ENCODE data around the gene GPR55. TPM values are rescaled to one million over a fixed set of nuclear protein-coding genes. Genes with fewer than 3 reads are reported as not detected.

Gene GPR55
- total RNA-seq, 1 donor from 2014 or later = not detected

DNA sequence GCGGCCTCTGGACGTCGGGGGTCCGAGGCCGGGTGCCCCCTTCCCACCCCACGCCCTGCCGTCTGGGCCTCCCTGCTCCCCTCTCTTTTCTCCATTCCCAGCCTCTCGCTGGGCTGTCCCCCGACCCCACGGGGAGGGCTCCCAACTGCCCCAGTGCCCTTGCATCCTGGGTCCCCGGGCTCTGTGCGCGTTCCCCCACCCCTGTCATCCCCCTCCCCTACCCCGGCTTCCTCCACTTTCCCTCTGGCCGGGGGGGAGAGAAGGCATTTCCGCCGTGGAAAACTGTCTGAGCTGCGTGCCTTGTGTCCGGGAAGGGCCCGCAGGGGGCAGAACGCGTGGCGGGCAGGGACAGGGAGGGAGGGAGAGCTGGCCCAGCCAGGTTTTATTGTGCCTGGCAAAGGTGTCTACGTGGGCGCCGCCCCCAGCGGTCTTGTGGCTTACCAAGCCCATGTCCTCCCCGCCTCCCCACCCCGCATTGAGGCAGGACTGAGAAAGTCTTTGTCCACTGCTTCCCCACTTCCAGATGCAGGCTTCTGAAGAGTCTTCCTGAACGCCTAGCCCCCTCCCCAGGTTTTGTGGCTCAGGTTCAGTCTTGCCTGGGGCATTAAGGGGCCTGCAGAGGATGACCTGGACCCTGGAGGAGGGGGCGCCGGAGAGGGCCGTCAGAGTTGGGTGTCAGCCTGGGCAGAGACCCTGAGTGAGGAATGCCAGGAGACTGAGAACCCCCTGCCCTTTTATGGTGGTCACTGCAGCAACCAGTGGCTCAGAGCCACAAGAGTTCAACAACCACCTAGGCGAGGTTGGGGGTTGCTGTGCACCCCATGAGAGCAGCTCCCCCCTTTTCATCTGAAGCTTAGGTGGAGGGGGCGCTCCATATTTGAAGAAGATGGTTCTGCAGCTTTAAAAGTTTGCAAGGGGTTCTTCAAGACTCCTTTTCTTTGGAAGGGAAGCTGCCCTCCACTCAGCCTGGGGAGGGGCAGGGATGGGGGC, 59.0 kb downstream of the GPR55 start:
- peak; percentile 6 for ATAC-seq (ENCODE audit: poor library complexity)
- peak; percentile 57 for DNase-seq
- intact Hi-C loops (cut with DNase I) = no loop called here

DNA sequence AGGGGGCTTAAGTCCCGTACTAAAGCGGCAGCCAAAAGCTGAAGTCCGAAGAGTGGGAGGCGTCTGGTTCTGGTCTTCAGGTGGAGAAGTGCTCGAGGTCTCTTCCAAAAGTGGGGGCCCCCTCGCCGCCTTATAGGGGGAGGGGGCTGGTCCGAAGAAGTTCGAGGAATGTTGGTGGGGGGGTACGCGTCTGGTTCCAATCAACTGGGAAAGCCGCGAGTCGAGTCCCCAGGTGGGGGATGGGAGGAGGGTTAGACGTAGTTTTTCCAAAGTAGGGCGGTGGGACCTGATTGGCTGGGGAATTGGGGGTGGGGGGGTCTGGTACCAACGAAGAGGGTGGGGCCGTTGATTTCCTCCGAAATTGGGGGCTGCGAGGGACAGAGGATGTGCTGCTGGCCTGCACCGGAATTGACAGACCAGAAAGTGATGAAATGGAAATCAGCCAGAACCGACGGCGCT, 59.7 kb downstream of the GPR55 start:
- intact Hi-C loops (cut with DNase I) = no loop called here
- ATAC-seq (ENCODE audit: poor library complexity) = no peak
- no peak for DNase-seq

DNA sequence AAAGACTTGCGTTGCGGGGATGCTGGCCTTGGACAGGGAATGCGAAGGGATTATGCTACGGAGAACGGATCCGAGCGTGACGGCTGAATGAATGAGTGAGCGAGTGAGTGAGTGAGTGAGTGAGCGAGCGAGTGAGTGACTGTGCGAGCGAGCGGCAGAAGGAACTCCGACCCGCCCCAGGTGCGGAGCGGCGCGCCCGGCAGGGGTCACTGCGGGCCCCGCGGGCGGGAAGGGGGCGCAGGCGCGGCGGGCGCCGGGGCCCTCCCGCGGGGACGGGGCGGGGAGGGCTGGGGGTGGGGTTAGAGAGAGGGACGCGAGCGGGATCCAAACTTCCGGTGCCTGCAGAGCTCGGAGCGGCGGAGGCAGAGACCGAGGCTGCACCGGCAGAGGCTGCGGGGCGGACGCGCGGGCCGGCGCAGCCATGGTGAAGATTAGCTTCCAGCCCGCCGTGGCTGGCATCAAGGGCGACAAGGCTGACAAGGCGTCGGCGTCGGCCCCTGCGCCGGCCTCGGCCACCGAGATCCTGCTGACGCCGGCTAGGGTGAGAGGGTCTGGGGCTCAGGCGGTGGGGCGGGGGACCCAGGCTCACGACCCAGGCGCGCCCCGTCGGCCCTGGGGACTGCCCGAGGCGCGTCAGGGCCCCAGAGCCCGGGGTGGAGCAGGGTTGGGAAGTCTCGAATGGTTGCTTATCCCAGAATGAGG, 60.3 kb downstream of the GPR55 start, which contains the start of gene ITM2C:
ITM2C (plus strand) TSS at position 338 of the 702 bp plus-strand sequence; CDS start at position 422, 84 bp downstream.
- DNase-seq = peak; percentile 73
- intact Hi-C loops (cut with DNase I) = no loop called here
- peak; percentile 93 for ATAC-seq (ENCODE audit: poor library complexity)

DNA sequence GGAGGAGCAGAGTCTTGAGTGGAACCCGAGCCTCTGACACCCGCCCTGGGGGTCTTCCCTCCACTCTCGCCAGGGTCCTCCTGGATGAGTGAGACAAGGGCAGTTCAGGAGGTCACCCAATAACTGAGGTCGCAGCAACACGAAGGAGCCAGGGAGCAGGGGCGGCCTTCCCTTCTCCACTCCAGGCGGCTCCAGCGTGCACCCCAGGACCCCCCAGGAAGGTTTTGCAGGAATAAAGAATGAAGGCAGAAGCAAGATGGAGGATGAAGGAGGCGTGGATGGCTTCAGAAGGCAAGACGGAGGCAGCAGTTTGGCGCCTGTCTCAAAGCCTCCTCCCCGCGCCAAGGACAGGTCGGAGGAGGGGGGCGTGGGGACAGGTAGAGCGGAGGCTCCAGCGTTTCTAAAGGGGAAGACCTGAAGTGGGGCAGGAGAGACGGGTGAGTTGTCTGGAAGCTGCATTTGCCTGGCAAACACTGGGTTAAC, 60.9 kb downstream of the GPR55 start:
- intact Hi-C loops (cut with DNase I) = no loop called here
- no peak for ATAC-seq (ENCODE audit: poor library complexity)
- DNase-seq = no peak

DNA sequence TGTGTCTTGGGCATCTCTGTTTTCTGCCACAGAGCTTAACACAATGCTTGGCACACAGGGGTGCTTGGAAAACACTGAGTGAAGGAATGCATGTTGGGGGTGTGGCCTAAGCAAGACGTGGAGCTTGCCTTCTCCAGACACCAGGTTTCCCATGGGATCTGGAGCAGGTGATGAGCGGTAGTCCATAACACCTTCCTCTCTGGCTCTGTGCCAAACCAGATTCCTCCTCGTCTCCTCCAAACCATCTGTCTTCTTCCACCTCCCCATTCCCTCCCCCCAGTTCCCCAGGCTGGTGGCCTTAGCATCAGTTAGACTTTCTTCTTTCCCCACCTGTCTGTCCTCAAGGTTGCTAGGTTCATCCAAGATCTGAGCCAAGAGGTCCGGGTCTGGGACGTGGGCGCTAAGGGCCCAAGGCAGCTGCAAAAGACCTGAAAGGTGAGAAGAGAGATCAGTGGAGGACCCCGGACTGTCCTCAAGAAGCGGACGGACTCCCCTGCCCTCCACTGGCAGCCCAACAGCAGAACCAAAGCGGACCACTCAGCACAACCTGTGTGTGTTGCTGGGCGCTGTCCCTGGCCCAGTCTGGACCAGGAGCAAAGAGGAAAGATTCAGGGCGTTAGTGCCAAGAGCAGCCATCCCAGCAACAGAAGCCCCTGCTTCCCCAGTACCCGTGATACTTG, 61.5 kb downstream of the GPR55 start:
- intact Hi-C loops (cut with DNase I) = no loop called here
- ATAC-seq (ENCODE audit: poor library complexity) = no peak
- no peak for DNase-seq

DNA sequence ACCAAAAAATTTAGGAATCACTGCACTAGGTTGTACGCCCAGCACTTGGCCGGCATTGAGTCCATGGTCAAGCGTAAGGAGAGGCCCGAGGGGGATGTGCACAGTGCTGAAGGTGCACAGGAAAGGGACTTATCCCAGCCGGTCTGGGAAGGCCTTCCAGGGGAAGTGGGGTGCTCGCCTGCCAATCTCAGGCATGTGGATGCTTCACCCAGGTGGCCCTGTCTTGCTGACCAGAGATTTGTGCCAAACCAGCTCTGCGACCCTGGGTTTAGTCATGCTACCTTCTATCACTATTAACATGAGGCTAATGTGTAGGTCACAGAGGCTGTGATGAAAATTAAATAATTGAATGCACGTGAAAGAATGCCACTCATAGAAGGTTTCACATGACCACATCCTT, 62.0 kb downstream of the GPR55 start:
- DNase-seq (no peak), ATAC-seq (ENCODE audit: poor library complexity) (no peak)
- intact Hi-C loops (cut with DNase I) = no loop called here

DNA sequence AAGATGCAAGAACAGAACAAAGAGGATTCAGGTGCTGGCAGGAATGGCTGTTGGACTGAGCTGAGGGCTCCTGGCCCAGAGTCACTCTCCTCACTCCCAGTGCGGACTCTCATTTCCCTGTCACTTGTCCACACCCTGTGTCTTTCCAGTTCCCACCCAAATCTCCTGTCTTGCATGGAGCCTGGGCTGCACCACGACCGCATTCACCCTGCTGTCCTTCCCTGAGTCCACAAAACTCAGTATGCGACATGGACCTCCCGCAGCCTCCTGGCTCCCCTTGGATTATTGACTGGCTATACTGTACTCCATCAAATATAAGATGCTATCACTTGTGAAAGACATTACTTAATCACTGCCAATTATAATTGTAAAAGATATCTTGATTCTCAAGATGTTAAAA, 62.8 kb downstream of the GPR55 start:
- DNase-seq = no peak
- no peak for ATAC-seq (ENCODE audit: poor library complexity)
- intact Hi-C loops (cut with DNase I) = no loop called here

DNA sequence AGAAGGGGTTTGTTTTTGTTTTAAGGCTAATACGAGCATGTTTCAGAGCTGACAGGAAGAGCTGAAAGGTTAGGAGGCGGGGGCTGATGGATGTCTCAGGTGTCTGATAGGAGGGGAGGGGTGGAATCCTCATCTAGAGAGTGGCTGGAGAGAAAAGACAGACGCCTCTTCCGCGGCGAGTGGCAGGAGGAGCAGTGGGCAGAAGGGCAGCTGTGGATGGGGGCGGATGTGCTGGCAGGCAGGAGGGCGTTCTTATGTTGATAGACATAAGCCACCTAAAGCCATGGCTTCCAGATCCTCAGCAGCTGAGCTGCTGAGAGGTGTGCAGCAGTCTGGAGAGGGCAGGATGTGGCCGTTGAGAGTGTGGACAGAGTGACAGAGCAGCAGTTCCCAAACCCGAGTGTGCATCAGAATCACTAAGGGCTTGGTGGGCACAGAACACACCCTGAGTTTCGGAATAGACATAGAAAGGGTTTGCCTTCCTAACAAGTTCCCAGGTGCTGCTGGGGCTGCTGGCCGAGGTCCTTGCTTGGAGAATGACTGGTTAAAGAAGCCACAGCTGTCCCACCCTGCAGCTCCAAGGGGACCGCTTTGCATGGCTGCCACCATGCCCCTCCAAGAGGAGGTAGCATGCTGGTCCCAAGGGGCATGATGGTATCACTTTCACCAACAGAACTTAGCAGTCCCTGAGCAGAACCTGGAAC, 63.3 kb downstream of the GPR55 start:
- ATAC-seq (ENCODE audit: poor library complexity) = no peak

More for the DNA sequence above, 63.3 kb downstream of the GPR55 start:
- intact Hi-C loops (cut with DNase I) = no loop called here
- no peak for DNase-seq

Other genes with a start within 250 kb of the GPR55 start
- gene CAB39, start 212.4 kb downstream of the GPR55 start, total RNA-seq = 80.9 TPM
- gene ITM2C, start 60.3 kb downstream of the GPR55 start, total RNA-seq = 25.3 TPM
- gene SPATA3, start 70.9 kb upstream of the GPR55 start, total RNA-seq = not detected
- 0.05 TPM for gene C2orf72, start 112.3 kb upstream of the GPR55 start, total RNA-seq
- gene PSMD1, start 131.6 kb upstream of the GPR55 start, total RNA-seq = 81.0 TPM
- gene HTR2B, start 199.8 kb upstream of the GPR55 start, total RNA-seq = 0.24 TPM